ENCODE results near the gene PLCXD1. TPM values are rescaled to one million over a fixed set of nuclear protein-coding genes. Genes with fewer than 3 reads are reported as not detected.

PLCXD1 gene
- total and polyA plus RNA-seq, 4 donors = 2.6 to 25.7 (median 12.8) TPM

- TF ChIP-seq CTCF (IDR thresholded peaks at IDR 0.05; ENCODE audit: low read depth, low read length, missing input control) = no peak
These were observed 21.4 kb upstream of the PLCXD1 start (continued) for GRCh38 chrX:259692-260355.

GRCh38 chrX:261167-261918 lies 19.8 kb upstream of the PLCXD1 start:
- Histone ChIP-seq H3K4me3 (ENCODE audit: low read depth in 1 of 3, low read length in 3 of 3) (no peak overlapping the region), H3K27me3 (ENCODE audit: control insufficient read depth in 4 of 4, insufficient read depth in 4 of 4, low read length in 3 of 4) (no peaks in the 10 kb centered on the region), H3K36me3 (ENCODE audit: control insufficient read depth in 4 of 4, insufficient read depth in 3 of 4, low read depth in 1 of 4, low read length in 3 of 4) (no peaks in the 10 kb centered on the region), H3K9ac (ENCODE audit: low read depth in 1 of 2, low read length in 2 of 2) (no peak overlapping the region), H3K4me1 (ENCODE audit: control insufficient read depth in 4 of 4, insufficient read depth in 4 of 4, low read length in 3 of 4) (peaks cover 6 to 24% (median 20%) of the 10 kb centered on the region in 4 donors), H3K9me3 (ENCODE audit: control insufficient read depth in 4 of 4, low read length in 3 of 4) (no peaks in the 10 kb centered on the region), H3K27ac (ENCODE audit: low read depth in 1 of 2, low read length in 2 of 2) (peak overlapping the region in 1 of 2 donors; percentile 68)
- no peak for DNase-seq (ENCODE audit: low spot score)
- TF ChIP-seq ATF3 (IDR thresholded peaks at IDR 0.05) = no peak
- peak; percentile 81 for TF ChIP-seq NR2F2 (IDR thresholded peaks at IDR 0.05)
- 74% methylated on average over 32 of the region's 32 CpGs for WGBS

- no peak for DNase-seq (ENCODE audit: low spot score)
- Histone ChIP-seq H3K27me3 (ENCODE audit: control insufficient read depth in 4 of 4, insufficient read depth in 4 of 4, low read length in 3 of 4) (no peaks in the 10 kb centered on the region), H3K27ac (ENCODE audit: low read depth in 1 of 2, low read length in 2 of 2) (peak overlapping the region; percentile 68 to 84), H3K9me3 (ENCODE audit: control insufficient read depth in 4 of 4, low read length in 3 of 4) (no peaks in the 10 kb centered on the region), H3K4me1 (ENCODE audit: control insufficient read depth in 4 of 4, insufficient read depth in 4 of 4, low read length in 3 of 4) (peaks cover 6 to 24% (median 20%) of the 10 kb centered on the region in 4 donors), H3K36me3 (ENCODE audit: control insufficient read depth in 4 of 4, insufficient read depth in 3 of 4, low read depth in 1 of 4, low read length in 3 of 4) (no peaks in the 10 kb centered on the region), H3K4me3 (ENCODE audit: low read depth in 1 of 3, low read length in 3 of 3) (no peak overlapping the region), H3K9ac (ENCODE audit: low read depth in 1 of 2, low read length in 2 of 2) (no peak overlapping the region)
- no peak for TF ChIP-seq NR2F2 (IDR thresholded peaks at IDR 0.05)
- no peak for TF ChIP-seq EGR1 (IDR thresholded peaks at IDR 0.05; ENCODE audit: low read depth in 2 of 2)
- TF ChIP-seq ATF3 (IDR thresholded peaks at IDR 0.05) = no peak
- TF ChIP-seq CTCF (IDR thresholded peaks at IDR 0.05; ENCODE audit: low read depth, low read length, missing input control) = no peak
- no peak for TF ChIP-seq YY1 (IDR thresholded peaks at IDR 0.05)
- TF ChIP-seq GABPA (IDR thresholded peaks at IDR 0.05 in 1 of 2, conservative IDR thresholded peaks at IDR 0.05 in 1 of 2) = no peak
- TF ChIP-seq ZBTB33 (IDR thresholded peaks at IDR 0.05) = no peak
- TF ChIP-seq RXRA (IDR thresholded peaks at IDR 0.05) = no peak
- no peak for TF ChIP-seq TAF1 (conservative IDR thresholded peaks at IDR 0.05)
- WGBS = 69% methylated on average over 12 of the region's 12 CpGs
These were observed 19.2 kb upstream of the PLCXD1 start for GRCh38 chrX:261919-262352.

Measured in liver (tissue), 9 donors.